Left ventricle myocardium inferior (tissue), 1 donor: Measurements from ENCODE around the gene TOGARAM1. TPM values are rescaled to one million over a fixed set of nuclear protein-coding genes. Genes with fewer than 3 reads are reported as not detected.

Experiments used
- DNase-seq: peaks from one replicate; pipeline ENCODE4 v3.0.0-alpha.2; 2020
- H3K27ac ChIP-seq: fragments of 200-600 bp; replicated peaks from 2 replicates; pipeline ENCODE4 v1.8.0; 2021
- H3K27me3 ChIP-seq: fragments of 200-600 bp; 2 replicates; pipeline ENCODE4 v1.8.0; 2021; ENCODE audit warnings: low read depth
- H3K36me3 ChIP-seq: fragments of 200-600 bp; 2 replicates; pipeline ENCODE4 v1.8.0; 2021
- H3K4me1 ChIP-seq: fragments of 200-600 bp; 2 replicates; pipeline ENCODE4 v1.8.0; 2021
- H3K4me3 ChIP-seq: fragments of 200-600 bp; 2 replicates; pipeline ENCODE4 v1.8.0; 2021; ENCODE audit warnings: mild to moderate bottlenecking, moderate library complexity
- H3K9me3 ChIP-seq: fragments of 200-600 bp; replicated peaks from 2 replicates; pipeline ENCODE4 v1.8.0; 2021
- intact Hi-C: fragments of 100-400 bp; cut with micrococcal nuclease; formaldehyde crosslinking; loops from one replicate; pipeline ENCODE4 v1.11.0; 2022
- total RNA-seq: library from RNA; stranded (reverse); fragmentation: NEBNext Ultra II Directional; extraction: Animal tissue kit (Norgen Biotek cat#: 25700); gene quantifications from one replicate; pipeline ENCODE4 v1.2.1, GENCODE V29; 2021
- TF ChIP-seq, protein P1 (sequence below): fragments of 200-600 bp; IDR thresholded peaks from 2 replicates; pipeline ENCODE4 v1.8.0; 2021; ENCODE audit warnings: antibody characterized with exemption, mild to moderate bottlenecking, borderline replicate concordance
- donor health status: DM: no; HTN: yes; CAD: no; lungs with severe emphysema.

TOGARAM1 gene
- total RNA-seq, 1 donor from 2014 or later = 21.6 TPM

GRCh38 chr14:45038256-45038655 lies 76.3 kb downstream of the TOGARAM1 start:
- H3K4me3 ChIP-seq = no peak overlapping the region
- peaks cover 61% of the 10 kb centered on the region for H3K36me3 ChIP-seq
- H3K27ac ChIP-seq = no peak overlapping the region
- intact Hi-C loops = no loop called here
- no peak for DNase-seq
- H3K4me1 ChIP-seq = peaks cover 6% of the 10 kb centered on the region
- H3K27me3 ChIP-seq = no peaks in the 10 kb centered on the region
- no peaks in the 10 kb centered on the region for H3K9me3 ChIP-seq
- TF ChIP-seq, protein P1, sequence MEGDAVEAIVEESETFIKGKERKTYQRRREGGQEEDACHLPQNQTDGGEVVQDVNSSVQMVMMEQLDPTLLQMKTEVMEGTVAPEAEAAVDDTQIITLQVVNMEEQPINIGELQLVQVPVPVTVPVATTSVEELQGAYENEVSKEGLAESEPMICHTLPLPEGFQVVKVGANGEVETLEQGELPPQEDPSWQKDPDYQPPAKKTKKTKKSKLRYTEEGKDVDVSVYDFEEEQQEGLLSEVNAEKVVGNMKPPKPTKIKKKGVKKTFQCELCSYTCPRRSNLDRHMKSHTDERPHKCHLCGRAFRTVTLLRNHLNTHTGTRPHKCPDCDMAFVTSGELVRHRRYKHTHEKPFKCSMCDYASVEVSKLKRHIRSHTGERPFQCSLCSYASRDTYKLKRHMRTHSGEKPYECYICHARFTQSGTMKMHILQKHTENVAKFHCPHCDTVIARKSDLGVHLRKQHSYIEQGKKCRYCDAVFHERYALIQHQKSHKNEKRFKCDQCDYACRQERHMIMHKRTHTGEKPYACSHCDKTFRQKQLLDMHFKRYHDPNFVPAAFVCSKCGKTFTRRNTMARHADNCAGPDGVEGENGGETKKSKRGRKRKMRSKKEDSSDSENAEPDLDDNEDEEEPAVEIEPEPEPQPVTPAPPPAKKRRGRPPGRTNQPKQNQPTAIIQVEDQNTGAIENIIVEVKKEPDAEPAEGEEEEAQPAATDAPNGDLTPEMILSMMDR = no peak

DNA sequence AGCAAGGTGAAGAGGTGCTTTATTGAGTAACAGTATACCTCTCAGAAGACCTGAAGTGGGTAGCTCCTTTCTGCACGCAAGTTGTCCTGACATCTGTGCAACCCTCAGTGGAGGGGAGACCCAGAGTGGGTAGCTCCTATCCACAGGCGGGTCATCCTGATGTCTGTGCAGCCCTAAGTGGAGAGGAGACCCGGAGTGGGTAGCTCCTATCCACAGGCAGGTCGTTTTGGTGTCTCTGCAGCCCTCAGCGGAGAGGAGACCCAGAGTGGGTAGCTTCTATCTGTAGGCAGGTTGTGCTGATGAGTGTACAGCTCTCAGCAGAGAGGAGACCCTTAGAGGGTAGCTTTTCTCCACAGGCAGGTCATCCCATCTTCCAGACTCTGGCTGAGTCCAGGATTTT lies 76.9 kb downstream of the TOGARAM1 start:
- no peak overlapping the region for H3K27ac ChIP-seq
- TF ChIP-seq, protein P1 = no peak
- H3K9me3 ChIP-seq = no peaks in the 10 kb centered on the region
- H3K36me3 ChIP-seq = peaks cover 58% of the 10 kb centered on the region
- no peak overlapping the region for H3K4me3 ChIP-seq
- H3K4me1 ChIP-seq = peaks cover 6% of the 10 kb centered on the region
- H3K27me3 ChIP-seq = no peaks in the 10 kb centered on the region
- intact Hi-C loops = no loop called here
- no peak for DNase-seq

DNA sequence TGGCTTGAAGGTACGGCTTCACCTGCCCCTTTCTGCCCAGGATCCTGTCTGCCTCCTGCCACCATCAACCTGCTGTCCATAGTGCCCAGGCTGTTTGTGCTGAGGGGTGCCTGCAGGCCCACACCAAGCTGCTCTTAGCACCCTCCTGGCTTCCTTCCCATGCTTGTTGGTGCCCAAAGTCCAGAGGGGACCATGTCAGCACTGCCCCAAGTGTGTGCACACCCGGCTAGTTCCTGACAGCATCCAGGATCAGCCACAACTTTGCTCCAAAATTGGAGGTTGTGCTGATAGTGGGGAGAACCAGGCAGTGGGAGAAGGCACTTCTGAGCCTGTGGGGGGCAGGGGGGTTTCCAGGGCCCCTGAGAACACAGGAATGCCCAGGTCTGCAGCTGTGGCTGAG lies 77.4 kb downstream of the TOGARAM1 start:
- Histone ChIP-seq H3K27ac (no peak overlapping the region), H3K27me3 (no peaks in the 10 kb centered on the region), H3K4me1 (peaks cover 6% of the 10 kb centered on the region), H3K4me3 (no peak overlapping the region), H3K36me3 (peaks cover 58% of the 10 kb centered on the region), H3K9me3 (no peaks in the 10 kb centered on the region)
- DNase-seq = no peak
- intact Hi-C loops = no loop called here
- TF ChIP-seq, protein P1 = no peak

GRCh38 chr14:45041641-45042040 lies 79.7 kb downstream of the TOGARAM1 start:
- Histone ChIP-seq H3K4me3 (no peak overlapping the region), H3K9me3 (no peaks in the 10 kb centered on the region), H3K27ac (no peak overlapping the region), H3K27me3 (no peaks in the 10 kb centered on the region), H3K36me3 (peaks cover 71% of the 10 kb centered on the region), H3K4me1 (peaks cover 6% of the 10 kb centered on the region)
- intact Hi-C loops = no loop called here
- no peak for DNase-seq
- TF ChIP-seq, protein P1 = no peak

GRCh38 chr14:45044638-45045037 lies 82.6 kb downstream of the TOGARAM1 start:
- no peaks in the 10 kb centered on the region for H3K27me3 ChIP-seq
- TF ChIP-seq, protein P1 = no peak
- H3K9me3 ChIP-seq = no peaks in the 10 kb centered on the region
- H3K36me3 ChIP-seq = peaks cover 74% of the 10 kb centered on the region
- H3K4me3 ChIP-seq = no peak overlapping the region
- no peak for DNase-seq
- peaks cover 6% of the 10 kb centered on the region for H3K4me1 ChIP-seq
- no peak overlapping the region for H3K27ac ChIP-seq
- intact Hi-C loops = no loop called here

- Histone ChIP-seq H3K4me1 (no peaks in the 10 kb centered on the region), H3K27me3 (no peaks in the 10 kb centered on the region), H3K4me3 (no peak overlapping the region), H3K9me3 (no peaks in the 10 kb centered on the region), H3K27ac (no peak overlapping the region), H3K36me3 (peaks cover 82% of the 10 kb centered on the region)
- intact Hi-C loops = no loop called here
- TF ChIP-seq, protein P1 = no peak
- no peak for DNase-seq
These were observed 86.4 kb downstream of the TOGARAM1 start for GRCh38 chr14:45048385-45048784.
